ENCODE data around the gene TRIM27.
"Not testable (repeated sequence)": the region's sequence is repeated elsewhere in the genome, so short reads cannot be mapped to it uniquely, and the experiment has no call there.

The TRIM27 gene

GRCh38 chr6:28895131-28895812 is 28.5 kb downstream of the TRIM27 start:
- DNase-seq, result peak; percentile 90

- DNase-seq, result no peak
Measured at GRCh38 chr6:28893172-28893799, 30.5 kb downstream of the TRIM27 start.

- no peak for DNase-seq
Measured at GRCh38 chr6:28892525-28892924, 31.3 kb downstream of the TRIM27 start.

DNA sequence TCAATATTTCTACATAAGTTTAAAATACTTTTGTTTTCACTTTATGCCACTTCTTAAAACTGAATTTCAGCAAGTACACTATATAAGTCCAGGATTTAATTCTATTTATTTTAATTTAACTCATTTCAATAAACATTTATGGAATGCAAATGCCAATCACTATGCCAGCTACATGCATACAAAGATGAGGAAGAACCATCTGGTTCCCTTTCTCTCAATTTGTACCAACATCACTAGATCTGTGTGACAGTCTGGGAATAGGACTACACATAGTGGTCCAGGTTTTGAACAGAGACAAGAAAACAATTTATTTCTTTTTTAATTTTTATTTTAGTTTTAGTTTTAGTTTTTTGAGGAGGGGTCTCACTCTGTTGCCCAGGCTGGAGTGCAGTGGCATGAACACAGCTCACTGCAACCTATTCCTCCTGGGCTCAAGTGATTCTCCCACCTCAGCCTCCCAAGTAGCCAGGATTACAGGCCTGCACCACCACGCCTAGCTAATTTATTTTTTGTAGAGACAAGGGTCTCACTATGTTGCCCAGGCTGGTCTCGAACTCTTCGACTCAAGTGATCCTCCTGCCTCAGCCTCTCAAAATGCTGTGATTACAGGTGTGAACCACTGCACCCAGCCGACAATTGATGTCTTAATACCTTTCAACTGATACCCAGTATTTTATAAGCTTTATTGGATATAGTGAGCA is 35.8 kb downstream of the TRIM27 start:
- no peak for DNase-seq

GRCh38 chr6:28886079-28886439 is 37.7 kb downstream of the TRIM27 start:
- DNase-seq, result no peak

DNA sequence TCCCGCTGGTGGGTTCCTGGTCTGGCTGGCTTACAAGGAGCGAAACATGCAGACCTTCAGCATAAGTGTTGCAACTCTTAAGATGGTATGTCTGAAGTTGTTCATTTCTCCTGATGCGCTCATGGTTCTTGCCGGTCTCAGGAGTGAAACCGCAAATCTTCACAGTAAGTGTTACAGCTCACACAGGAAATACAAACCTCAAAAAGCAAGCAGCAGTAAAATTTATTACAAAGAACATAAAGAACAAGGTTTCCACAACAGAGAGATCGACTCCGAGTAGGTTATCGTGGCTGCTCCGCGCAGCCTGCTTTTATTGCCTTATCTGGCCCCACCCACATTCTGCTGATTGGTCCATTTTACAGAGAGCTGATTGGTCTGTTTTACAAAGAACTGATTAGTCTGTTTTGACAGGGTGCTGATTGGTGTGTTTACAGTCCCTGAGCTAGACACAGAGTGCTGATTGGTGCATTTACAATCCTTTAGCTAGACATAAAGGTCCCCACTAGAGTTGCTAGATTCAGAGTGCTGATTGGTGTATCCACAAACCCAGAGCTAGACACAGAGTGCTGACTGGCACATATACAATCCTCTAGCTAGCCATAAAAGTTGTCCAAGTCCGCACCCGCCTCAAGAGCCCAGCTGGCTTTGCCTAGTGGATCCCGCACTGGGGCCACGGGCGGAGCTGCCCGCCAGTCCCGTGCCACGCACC is 39.2 kb downstream of the TRIM27 start:
- DNase-seq, result peak; percentile 84

DNA sequence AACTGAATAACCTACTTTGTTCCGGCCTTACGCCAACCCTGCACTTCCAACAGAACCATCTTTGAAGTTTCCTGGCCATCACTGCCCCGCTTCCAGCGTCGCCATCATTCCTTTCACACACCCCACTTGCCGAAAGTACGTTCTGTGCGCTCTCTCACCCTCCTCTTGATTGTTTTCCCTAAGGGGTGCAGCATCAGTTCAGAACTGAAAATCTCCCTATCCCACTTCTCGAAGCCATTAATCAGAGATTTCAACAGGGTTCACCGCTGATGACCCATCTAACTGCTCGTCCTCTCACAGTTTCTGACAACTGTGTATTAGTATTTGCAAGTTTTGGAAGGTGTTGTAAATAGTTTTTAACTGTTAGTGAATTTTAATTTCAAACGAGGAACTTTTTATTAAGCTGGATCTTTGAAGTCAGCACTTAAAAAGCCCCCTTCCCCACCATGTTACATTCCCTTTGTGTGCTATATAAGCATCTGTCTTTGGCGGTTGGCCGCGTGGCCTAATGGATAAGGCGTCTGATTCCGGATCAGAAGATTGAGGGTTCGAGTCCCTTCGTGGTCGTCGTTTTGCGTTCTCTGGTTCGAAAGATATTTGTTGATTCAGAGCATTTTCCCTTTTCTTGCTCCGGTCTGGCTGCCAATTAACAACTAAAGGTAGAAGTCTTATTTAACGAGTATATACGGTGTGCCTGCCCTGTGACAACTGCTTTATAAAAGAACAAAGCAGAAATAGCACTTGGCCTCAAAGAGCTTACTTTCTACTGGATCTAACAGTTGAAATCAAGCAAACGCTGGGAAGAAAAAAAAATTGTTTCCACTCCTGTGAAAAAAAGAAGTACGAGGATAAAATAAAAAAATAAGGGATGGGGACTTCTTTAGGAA is 42.6 kb downstream of the TRIM27 start:
- peak; percentile 60 for DNase-seq

DNA sequence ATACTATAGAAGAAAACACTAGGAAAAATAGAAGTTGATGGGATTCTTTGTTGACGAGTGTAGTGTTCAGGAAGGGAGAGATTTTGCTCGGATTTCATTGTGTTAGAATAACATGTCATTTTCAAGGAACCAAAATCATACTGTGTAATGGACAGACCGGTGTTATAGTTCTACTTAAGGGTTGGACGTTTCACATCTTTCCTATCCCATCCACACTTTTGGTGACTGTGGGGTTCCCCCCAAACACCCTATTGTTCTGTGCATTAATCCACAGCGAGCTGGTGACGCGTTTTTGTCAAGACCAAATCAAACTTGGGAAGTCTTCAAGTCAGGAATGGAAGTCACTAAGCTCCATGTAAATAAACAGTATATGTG is 43.3 kb downstream of the TRIM27 start:
- DNase-seq, result no peak

GRCh38 chr6:28876710-28877109 is 47.1 kb downstream of the TRIM27 start:
- no peak for DNase-seq

DNA sequence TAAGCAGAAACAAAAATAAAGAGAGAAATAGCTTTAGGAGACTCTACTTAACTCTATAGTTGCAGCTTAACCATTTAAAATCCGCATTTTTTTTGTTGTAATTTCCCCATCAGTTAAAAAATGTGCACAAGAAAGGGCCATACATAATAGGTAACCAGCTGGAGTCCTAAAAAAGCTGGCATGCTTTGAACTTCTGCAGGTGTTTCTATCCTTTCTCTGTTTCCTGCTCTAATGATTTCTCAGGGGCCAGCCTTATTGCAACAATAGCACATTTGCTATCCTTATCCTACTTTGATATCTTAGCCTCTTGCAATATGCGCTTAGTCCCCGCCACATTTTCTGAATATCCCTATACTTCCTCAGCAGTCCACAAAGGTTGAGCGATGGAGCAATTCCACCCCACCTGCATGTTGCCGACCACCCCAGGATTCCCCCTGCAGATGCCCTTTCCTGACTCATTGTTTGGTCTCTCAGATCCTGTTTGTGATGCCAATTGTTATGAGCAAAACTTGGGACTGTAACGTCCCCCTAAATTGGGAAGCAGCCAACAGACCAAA is 48.5 kb downstream of the TRIM27 start:
- no peak for DNase-seq

DNA sequence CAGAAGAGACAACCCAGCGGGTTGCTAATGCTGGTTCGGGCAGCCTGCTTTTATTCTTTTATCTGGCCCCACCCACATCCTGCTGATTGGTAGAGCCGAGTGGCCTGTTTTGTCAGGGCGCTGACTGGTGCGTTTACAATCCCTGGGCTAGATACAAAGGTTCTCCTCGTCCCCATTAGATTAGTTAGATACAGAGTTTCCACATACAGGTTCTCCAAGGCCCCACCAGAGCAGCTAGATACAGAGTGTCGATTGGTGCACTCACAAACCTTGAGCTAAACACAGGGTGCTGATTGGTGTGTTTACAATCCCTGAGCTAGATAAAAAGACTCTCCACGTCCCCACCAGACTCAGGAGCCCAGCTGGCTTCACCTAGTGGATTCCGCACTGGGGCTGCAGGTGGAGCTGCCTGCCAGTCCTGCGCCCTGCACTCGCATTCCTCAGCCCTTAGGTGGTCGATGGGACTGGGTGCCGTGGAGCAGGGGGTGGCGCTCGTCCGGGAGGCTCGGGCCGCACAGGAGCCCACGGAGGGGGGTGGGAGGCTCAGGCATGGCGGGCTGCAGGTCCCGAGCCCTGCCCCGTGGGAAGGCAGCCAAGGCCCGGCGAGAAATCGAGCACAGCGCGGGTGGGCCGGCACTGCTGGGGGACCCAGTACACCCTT is 51.5 kb downstream of the TRIM27 start:
- DNase-seq, result not testable (repeated sequence)

- no peak for DNase-seq
Measured at GRCh38 chr6:28871335-28872156, 52.2 kb downstream of the TRIM27 start.

DNA sequence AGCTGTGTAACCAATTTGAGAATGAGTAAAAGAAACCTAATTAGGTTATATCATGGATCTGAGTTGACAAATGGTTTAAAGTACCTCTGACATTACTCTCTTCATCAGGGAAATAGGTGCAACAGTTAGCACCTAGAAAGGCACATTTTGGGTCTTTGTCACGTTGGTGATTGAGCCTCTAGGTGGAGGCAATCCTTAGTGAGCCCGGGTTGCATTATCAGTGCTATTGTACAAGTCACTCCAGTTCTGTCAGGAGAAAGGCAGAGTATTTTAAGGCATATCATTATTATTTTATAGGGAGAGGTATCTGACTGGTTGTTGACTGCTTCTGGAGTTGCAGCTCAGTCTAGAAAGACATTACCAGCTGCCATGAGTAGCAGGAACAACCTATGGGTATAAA is 54.9 kb downstream of the TRIM27 start:
- no peak for DNase-seq

DNA sequence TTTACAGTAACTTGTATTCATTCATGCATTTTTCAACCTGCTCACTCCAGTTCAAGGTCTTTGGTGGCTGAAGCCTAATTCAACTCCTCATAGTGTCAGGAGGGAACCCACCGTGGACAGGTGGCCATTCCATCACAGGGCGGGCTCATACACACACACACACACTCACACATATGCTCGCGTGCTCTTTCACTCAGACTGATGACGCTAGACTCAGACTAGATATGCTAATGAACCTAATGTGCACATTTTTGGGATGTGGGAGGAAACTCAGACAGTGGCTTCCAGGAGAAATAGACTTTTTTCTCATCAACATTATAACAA is 56.7 kb downstream of the TRIM27 start:
- DNase-seq, result peak; percentile 41

GRCh38 chr6:28866205-28867085 is 57.3 kb downstream of the TRIM27 start:
- peak; percentile 78 for DNase-seq

- peak; percentile 47 for DNase-seq
Measured at GRCh38 chr6:28865401-28866204, 58.2 kb downstream of the TRIM27 start.

GRCh38 chr6:28864326-28864923 is 59.4 kb downstream of the TRIM27 start:
- DNase-seq, result no peak

- DNase-seq, result peak; percentile 79
Measured at GRCh38 chr6:28863604-28864325, 60.0 kb downstream of the TRIM27 start.
